Measurements from ENCODE around the gene UFSP1.

The UFSP1 gene

DNA sequence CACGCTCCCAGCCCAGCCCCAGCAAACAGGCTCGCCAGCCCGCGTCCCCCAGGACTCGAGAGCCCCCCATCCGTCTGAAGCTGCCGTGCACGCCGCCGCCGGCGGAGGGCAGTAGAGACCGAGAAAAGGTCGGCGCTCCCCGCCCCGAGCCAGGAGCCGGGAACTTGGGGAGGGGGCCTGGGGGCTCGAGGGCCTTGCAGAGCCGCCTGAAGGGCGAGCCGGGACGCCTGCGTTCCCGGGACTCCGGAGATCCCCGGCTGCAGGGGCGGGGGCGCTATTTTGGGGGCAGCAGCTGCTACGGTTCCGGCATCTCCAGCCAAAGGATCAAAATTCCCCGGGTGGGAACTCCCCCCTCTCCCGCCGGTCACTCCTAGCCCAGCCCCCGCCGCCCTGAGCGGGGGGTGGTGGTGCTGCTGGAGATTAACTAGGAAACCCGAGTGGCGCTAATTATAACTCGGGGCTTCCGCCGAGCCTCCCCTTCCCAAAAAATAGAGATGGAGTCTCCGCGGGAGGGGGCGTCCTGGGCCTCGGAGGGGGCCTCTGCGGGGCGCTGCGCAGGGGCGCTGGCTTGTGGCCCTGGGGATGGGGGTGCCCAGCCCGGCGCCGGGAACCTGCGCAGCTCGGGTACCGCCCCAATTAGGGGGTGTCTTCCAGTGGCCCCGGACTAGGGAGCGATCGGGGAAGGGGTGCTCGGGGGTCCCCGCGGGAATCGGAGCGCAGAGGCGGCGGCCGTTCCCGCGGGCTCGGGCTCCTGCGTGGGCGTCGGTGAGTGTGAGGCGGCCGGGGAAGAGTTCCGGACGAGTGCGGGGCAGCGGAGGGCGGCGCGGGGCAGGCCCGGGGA lies 5.6 kb upstream of the UFSP1 start:
- no peak for DNase-seq

DNA sequence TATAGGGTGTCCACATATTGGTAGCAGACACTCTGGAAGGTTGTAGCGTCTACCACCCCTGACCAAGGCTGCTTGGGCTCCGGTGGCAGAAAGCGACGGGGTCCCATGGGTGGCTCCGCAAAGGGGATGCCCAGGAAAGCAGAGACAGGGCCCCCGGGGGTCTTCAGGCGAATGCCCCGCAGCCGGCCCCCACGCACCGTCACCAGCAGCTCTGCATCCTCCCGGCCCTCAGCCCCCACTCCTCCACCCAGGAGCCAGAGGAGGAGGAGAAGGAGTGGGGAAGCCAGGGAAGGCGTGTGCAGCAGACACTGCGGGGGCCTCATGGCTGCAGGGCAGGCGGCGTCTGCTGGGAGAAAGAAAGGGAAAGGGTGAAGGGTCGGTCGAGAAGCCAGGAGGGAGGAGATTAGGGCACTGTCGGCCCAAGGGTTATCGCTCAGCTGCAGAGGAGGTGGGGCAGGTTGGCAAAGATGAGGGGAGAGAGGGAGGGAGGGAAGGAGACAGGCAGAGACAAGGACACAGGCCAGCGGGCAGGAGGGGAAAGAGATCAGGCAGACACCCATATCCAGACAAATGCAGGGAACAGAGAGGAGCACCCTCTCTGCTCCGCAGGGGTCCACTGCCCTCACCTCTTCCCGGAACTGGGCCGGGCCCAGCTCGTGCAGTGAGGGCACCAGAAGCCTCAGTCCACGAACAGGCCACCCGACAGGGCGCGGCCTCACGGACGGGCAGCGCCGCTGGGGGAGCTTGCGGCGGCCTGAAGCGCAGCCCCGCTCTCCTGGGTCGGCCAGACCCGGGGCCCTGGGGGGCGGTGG lies 4.6 kb upstream of the UFSP1 start:
- no peak for DNase-seq

DNA sequence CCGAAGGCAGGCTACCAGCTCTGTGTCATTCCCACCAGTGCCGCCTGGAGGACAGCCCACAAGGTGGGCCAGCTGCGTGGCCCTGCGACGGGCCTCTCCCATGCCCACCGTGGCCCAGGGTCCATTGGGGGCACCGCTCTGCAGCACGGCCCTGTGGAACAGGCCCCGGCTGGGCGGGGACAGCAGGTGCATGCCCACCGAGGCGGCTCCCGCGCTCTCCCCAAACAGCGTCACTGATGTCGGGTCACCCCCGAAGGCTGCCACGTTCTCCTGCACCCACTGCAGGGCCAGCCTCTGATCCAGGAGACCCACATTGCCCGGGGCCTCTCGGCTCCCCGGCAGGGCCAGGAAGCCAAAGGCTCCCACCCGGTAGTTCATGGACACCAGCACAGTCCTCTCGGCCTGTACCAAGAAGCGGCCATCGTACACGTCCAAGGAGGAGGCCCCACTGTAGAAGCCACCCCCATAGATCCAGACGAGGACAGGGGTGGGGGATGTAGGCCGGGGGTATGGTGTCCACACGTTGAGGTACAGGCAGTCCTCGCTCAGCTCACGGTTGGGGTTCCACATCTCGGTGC lies 3.9 kb upstream of the UFSP1 start:
- DNase-seq: no peak

DNA sequence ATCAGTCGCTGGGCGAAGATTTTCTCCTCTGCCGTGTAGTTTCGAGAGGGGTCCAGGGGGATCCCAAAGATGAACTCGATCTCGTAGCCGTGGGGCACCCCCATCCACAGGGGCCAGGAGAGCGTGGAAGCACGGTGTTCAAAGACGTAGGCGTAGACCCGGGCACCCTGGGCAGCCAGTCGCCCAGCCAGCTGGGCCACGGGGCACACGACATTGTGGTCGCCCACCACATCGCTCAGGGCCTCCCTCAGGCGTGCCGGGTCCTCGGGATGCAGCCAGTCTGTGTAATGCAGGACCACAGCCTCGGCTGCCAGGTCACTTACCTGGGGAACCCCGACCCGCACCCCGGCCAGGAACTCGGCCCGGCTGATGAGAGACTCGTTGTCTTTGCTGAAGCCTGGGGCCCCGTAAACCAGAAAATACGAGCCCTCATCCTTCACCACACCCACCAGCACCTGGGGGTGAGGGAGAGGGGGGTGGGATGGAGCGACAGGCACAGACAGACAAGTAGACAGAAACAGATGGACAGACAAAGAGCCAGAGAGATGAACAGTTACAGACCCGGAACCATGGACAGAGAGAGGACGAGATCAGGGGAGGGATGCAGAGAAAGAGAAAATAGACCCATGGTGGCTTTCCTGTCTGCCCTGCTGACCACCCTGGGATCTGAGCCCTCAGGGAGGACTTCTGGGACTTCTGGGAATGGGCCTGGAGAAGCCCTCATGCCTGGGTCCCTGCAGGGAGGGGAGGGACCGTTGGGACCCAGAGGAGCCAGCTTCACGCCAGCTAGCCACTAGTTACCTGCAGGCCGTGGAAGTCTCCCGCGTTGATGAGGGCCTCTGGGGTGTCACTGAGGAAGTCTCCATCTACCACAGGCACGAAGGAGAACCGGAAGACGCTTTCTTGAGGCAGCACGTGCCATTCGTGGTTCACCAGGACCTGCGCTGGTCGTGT lies 3.1 kb upstream of the UFSP1 start:
- no peak for DNase-seq

DNA sequence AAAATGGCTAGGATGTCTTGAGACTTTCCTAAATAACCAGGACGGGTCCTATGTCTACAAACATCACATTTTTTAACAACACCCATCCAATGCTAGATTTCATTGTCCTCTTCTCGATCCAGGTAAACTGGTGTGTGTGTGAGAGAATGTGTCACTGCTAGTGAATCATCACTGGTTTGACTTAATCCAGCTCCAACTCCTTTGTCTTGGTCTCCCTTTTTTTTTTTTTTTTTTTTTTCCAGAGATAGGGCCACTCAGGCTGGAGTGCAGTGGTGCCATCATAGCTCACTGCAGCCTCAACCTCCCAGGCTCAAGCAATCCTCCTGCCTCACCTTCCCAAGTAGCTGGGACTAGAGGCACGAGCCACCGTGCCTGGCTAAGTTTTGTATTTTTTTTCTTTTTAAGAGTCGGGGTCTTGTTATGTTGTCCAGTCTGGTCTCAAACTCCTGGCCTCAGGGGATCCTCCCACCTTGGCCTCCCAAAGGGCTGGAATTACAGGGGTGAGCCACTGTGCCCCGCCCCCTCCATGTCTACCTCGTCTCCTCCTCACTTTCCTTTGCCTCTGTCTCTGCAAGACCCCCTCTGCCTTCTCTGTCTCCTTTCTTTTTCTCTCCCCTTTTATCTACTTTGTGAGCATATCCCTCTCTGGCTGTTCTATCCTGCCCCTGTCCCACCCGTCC lies 2.2 kb upstream of the UFSP1 start:
- DNase-seq: no peak

DNA sequence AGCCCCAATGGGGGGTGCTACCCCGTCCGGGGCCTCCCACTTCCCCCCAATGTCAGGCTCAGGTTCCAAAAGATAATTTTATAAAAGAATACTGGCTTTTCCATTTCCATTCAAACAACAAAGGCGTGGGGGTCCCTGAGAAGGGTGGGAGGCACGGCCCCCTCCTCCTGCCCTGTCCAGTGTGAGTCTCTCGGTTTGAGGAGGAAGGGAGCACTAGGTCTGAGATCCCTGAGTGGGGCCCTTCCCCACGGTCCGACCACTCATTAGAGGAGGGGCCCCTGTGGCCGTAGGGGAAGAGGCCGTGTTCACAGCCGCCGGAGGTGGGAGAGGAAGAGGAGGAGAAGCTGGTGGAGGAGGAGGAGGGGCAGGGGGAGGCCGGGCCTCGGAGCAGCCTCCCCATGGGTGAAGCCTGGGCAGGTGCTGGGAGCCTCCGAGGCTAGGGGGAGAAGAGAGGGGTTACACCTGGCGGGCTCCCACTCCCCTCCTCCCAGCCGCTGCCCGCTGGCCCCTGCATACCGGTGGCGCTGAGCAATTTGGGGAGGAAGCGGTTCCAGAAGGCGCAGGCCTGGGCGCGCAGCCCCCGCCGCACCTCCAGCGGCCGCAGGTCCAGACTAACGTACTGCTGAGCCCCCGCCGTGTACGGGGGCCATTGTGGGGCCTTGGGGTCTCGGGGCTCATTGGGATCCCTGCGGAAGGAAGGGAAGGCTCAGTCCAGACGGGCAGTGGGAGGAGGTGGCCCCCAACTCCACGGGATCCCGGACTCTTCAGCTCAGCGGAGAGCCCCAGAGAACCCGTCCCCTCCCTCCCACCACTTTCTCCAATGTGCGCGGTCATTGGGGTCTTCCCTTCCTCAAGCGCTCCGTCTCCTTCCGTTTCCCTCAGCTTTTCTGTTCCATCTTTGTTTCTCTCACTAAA lies 1.4 kb upstream of the UFSP1 start:
- no peak for DNase-seq

DNA sequence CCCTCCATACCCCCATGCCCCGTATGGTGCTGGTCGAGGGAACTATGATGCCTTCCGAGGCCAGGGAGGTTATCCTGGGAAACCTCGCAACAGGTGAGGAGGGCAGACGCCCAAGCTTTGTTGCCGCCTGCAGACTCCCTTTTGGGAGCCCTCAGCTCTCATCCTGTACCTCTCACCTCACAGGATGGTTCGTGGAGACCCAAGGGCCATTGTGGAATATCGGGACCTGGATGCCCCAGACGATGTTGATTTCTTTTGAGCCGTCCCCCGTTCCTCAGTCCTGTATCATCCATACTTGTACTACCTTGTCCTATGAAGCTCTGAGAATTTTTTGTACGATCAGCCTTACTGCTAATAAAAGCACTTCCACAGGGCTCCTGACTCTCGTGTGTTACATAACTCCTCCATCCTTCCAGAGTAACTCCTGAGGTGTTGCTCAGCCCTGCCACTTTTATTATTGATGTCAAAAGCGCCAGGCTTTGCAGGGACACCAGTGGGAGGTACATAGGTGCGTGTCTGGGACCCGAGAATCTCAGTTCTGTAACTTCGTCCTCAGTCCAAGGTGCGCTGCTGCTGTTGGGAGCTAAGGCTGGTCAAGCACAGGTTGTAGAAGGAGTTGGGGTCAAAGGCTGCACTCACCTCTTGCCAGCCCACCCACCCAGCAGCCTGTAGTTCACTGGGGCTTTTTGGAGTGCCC lies 1.1 kb downstream of the UFSP1 start:
- no peak for DNase-seq

DNA sequence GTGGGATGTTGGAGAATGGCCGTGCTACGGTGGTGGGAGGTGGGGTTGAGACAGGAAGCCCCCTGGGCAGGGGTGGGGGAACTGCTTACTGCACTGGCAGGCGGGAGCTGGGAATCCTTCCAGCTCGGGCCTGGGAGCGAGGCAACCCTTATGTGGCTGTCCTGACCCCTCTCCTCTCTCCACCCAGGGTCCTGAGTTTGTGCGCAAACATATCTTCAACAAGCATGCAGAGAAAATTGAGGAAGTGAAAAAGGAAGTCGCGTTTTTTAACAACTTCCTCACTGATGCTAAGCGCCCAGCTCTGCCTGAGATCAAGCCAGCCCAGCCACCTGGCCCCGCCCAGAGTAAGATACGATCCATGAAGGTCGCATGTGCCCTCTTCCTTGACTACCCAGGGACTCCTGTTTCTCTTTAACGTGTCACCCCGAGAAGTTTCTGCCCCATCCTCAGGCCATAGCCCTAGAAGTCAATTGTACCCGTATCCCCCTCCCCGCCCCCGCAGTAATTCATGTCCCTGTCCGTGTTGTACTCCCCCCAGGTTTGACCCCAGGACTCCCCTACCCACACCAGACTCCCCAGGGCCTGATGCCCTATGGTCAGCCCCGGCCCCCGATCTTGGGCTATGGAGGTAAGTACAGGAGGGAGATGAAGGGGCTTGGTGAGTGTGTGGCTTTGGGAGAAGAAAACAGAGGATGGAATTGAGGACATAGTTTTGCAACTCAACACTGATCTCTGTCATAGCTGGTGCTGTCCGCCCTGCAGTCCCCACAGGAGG lies 1.8 kb downstream of the UFSP1 start:
- DNase-seq: no peak

DNA sequence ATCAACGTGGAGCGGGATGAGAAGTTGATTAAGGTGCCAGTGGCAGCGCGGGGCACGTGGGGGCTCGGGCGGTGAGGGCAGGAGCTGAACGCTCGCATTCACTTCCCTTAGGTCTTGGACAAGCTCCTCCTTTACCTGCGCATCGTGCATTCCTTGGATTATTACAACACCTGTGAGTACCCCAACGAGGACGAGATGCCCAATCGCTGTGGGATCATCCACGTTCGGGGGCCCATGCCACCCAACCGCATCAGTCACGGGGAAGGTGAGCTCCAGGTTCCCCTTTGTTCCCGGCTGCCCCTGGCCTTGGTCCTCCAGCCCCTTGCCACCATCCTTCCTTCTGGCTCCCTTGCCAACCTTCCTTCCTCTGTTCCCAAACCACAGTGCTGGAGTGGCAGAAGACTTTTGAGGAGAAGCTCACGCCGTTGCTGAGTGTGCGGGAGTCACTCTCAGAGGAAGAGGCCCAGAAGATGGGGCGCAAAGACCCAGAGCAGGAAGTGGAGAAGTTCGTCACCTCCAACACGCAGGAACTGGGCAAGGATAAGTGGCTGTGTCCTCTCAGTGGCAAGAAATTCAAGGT lies 2.5 kb downstream of the UFSP1 start:
- no peak for DNase-seq

DNA sequence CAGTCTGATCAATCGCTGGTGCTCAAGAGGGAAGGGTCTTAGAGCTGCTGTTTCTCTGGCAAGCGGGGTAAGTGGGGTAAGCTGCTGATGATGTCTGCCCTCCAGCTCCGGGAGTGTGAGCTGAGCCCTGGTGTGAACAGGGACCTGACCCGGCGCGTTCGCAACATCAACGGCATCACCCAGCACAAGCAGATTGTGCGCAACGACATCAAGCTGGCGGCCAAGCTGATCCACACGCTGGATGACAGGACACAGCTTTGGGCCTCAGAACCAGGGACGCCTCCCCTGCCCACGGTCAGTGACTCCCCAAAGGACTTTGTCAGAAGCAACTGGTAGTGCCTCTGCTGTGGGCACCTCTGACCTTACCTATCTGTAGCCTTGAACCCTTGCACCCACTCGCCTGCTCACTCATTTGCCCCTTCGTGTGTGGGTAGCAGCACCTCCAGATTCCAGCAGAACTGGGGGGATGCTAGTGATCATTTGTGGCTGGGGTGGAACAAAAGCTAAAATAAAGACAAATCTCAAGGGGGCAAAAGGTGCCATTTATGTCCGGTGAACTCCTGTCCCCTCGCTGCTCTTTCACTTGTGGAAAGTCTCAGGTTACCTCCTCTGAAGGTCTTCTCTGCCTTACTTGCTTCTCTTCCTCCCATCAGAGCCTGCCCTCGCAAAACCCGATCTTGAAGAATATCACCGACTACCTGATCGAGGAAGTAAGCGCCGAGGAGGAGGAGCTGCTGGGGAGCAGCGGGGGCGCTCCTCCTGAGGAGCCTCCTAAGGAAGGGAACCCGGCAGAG lies 3.2 kb downstream of the UFSP1 start:
- DNase-seq: no peak

DNA sequence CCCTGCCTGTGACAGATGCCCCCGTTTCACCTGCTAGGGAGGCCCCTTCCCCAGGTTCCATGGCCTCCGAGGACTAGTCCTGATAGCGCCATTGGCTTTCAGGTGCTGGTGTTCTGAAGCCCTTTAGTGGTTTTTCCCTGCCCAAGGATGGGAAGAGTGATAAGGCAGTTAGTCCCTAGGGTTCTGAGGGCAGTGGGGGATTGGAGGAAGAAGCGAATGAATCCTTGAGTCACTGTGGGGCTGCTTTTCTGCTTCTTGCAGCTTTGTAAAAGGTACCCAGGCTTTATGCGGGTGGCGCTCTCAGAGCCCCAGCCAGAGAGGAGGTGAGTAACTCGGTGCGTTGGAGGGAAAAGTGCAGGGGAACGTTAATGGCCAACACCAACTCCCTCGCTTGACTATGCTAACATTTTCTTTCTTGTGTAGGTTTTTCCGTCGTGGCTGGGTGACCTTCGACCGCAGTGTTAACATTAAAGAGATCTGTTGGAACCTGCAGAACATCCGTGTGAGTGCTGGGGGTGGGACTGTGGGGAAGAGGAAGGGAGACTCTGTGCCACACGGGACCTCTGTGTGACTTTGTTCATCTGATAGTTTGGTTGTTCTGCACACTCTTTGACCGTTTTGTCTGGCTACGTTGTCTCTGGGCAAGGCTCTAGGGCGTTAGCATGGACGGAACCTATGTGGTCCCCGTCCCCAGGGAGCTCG lies 3.9 kb downstream of the UFSP1 start:
- DNase-seq: no peak

DNA sequence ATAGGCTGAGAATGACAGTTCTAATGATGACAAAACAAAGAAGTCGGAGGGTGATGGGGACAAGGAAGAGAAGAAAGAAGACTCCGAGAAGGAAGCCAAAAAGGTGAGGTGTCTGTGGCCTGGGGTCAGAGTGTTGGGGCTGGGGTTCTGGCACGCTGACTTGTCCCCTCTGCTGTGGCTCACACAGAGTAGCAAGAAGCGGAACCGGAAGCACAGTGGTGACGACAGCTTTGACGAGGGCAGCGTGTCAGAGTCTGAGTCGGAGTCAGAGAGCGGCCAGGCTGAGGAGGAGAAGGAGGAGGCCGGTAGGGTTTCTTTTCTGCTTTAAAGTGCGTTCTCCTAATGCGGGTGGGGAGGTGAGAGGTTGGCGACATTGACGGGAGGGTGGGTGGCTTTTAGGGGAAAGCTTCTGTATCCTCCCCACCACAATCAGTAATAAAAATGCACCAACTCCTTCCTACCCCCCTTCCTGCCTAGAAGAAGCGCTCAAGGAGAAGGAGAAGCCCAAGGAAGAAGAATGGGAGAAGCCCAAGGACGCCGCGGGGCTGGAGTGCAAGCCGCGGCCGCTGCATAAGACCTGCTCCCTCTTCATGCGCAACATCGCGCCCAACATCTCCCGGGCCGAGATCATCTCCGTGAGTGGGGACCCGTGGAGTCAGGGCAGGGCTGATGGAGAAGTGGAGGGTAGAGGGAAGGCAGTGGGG lies 4.6 kb downstream of the UFSP1 start:
- no peak for DNase-seq

DNA sequence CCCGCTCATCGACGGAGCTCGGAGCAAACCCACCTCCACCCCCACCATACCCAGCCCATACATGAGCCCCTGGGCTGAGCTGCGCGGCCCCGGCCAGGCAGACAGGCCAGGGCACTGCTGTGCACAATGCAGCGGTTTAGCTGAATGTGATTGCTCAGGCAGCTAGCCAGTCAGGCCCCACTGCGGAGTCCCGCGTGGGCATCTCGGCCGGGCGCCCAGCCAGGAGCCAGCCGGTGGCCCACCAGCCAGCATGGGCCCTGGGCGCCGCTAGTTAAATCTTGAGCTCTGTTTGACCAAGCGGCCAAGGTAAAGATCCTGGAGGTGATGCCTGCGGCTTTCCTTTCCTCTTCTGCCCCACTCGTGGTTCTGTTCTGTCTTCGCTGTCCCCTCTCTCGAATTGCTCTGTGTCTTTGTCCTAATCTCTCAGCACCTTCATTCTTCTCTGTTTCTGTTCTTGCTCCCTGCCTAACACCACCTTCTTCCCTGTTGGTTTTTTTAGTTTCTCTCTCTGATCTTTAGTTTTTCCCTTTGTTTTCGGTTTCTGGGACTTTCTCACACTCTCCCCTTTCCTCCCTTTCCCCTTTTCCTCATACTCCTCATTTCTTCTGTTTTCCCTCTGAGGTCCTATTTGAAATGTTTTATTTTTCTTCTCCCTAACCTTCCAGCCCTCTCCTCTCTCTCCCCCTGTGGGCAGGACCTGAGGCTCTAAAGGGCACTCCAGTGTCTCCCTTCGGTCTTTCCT lies 6.6 kb downstream of the UFSP1 start:
- no peak for DNase-seq

DNA sequence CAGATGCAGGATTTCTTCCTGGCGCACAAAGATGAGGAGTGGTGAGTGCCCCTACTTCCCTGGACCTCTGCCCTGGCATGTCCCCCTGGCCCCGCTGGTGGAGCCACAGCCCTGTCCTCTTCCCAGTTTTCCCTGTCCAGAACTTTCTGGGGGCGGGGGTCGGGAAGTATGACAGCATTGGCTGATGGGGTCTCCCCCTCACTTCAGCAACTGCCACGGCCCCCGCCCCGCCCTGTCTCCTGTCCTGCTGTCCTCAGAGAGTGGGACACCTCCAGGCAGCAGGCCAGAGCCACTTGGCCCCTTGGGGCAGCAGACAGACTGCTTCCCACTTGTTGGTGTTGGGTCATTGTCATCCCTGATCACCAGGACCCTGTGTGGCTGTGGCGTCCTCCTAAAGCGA lies 7.3 kb downstream of the UFSP1 start:
- no peak for DNase-seq

DNA sequence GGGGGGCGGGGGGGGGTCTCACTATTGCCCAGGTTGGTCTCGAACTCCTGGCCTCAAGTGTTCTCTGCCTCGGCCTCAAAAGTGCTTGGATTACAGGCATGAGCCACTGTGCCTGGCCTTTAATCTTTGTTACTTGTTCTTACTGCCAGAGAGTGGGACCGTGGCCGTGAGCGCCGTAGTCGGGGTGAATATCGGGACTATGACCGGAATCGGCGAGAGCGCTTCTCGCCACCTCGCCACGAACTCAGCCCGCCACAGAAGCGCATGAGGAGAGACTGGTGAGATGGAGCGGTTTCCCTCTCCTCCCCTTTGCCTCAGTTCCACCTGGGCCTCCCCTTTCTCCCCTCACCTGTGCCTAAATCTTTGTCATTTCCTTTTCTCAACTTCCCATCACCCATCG lies 8.4 kb downstream of the UFSP1 start:
- DNase-seq: no peak

DNA sequence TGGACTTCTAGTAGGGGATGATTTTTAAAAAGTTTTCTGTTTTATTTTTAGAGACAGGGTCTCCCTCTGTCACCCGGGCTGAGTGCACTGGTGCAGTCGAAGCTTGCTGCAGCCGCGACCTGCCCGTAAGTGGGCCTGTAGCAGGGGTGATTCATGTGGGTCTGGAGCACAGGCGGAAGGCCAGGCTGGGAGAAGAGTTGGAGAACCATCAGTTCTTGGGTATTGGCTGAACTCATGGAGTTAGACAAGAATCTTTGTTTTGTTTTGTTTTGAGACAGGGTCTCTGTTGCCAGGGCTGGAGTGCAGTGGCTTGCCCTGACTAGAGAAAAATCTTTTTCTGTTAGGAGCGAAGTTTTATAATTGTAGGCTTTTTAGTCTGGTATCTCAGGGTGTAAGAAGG lies 8.9 kb downstream of the UFSP1 start:
- DNase-seq: no peak
